Vagina (tissue), 2 donors: ENCODE results near the gene HSF5. TPM values are rescaled to one million over a fixed set of nuclear protein-coding genes. Genes with fewer than 3 reads are reported as not detected.
"Not testable (repeated sequence)": the region's sequence is repeated elsewhere in the genome, so short reads cannot be mapped to it uniquely, and the experiment has no call there.

Experiments used
- DNase-seq, 2 donors: peaks; one replicate each; pipeline ENCODE4 v3.0.0-alpha.2; 2017; ENCODE audit errors: extremely low spot score in 2 of 2
- H3K27ac ChIP-seq: fragments of 200-600 bp; sonication (generic); one replicate; pipeline ENCODE4 v1.5.1; 2019
- H3K27me3 ChIP-seq: fragments of 200-600 bp; sonication (generic); one replicate; pipeline ENCODE4 v1.5.1; 2019
- H3K36me3 ChIP-seq, 2 donors: fragments of 200-600 bp; sonication (generic); one replicate each; pipeline ENCODE4 v1.5.1; 2017 to 2019
- H3K4me1 ChIP-seq: fragments of 200-600 bp; sonication (generic); one replicate; pipeline ENCODE4 v1.5.1; 2019
- H3K4me3 ChIP-seq, 2 donors: fragments of 200-600 bp; sonication (generic); 1 replicate in 1 of 2; 2 replicates in 1 of 2; pipeline ENCODE4 v1.5.1; 2016 to 2019
- H3K9me3 ChIP-seq: fragments of 200-600 bp; sonication (generic); one replicate; pipeline ENCODE4 v1.5.1; 2019
- CTCF ChIP-seq, 3 experiments: fragments of 450-650 bp in 2 of 3; fragments of 200-600 bp in 1 of 3; sonication (generic) in 1 of 3; IDR thresholded peaks; one replicate each; pipeline ENCODE4 v1.5.1; 2017 to 2019; ENCODE audit warnings: antibody characterized with exemption in 3 of 3, mild to moderate bottlenecking in 2 of 3, moderate library complexity in 2 of 3
- POLR2A ChIP-seq, 2 donors: fragments of 450-650 bp; IDR thresholded peaks; one replicate each; pipeline ENCODE4 v1.6.1; 2017; ENCODE audit warnings: antibody characterized with exemption in 2 of 2, mild to moderate bottlenecking in 2 of 2, moderate library complexity in 2 of 2
- POLR2AphosphoS5 ChIP-seq, 2 donors: sonication (generic); formaldehyde crosslinking; IDR thresholded peaks; one replicate each; pipeline ENCODE4 v1.9.0; 2017; ENCODE audit warnings: antibody characterized with exemption in 2 of 2, mild to moderate bottlenecking in 2 of 2, low read depth in 1 of 2; ENCODE audit not compliant: insufficient read depth in 1 of 2
- intact Hi-C: fragments of 100-400 bp; cut with DNase I; formaldehyde crosslinking; loops from one replicate; pipeline ENCODE4 v1.15.1; 2023
- total RNA-seq: library from RNA; depleted of rRNA; stranded (reverse); fragments of >200 nt; gene quantifications from one replicate; pipeline ENCODE4 v1.2.3, GENCODE V29; 2016

Gene HSF5
- total RNA-seq, 1 donor from 2014 or later: 0.25 TPM

GRCh38 chr17:58400826-58401225, 87.4 kb downstream of the HSF5 start:
- Histone ChIP-seq H3K4me1 (no peaks in the 10 kb centered on the region), H3K4me3 (no peak overlapping the region), H3K36me3 (no peaks in the 10 kb centered on the region), H3K9me3 (no peaks in the 10 kb centered on the region), H3K27ac (no peak overlapping the region), H3K27me3 (no peaks in the 10 kb centered on the region)
- TF ChIP-seq CTCF (IDR thresholded peaks at IDR 0.05) (no peak), POLR2A (IDR thresholded peaks at IDR 0.05) (no peak), POLR2AphosphoS5 (IDR thresholded peaks at IDR 0.05; ENCODE audit: insufficient read depth in 1 of 2, low read depth in 1 of 2) (no peak)
- no peak for DNase-seq
- intact Hi-C loops: no loop called here

GRCh38 chr17:58399974-58400373, 88.2 kb downstream of the HSF5 start:
- H3K9me3 ChIP-seq: no peaks in the 10 kb centered on the region
- H3K27ac ChIP-seq: no peak overlapping the region
- no peak for DNase-seq
- H3K27me3 ChIP-seq: no peaks in the 10 kb centered on the region
- no peak overlapping the region for H3K4me3 ChIP-seq
- intact Hi-C loops: no loop called here
- no peaks in the 10 kb centered on the region for H3K36me3 ChIP-seq
- no peak for TF ChIP-seq POLR2AphosphoS5 (IDR thresholded peaks at IDR 0.05; ENCODE audit: insufficient read depth in 1 of 2, low read depth in 1 of 2)
- no peak for TF ChIP-seq CTCF (IDR thresholded peaks at IDR 0.05)
- TF ChIP-seq POLR2A (IDR thresholded peaks at IDR 0.05): no peak
- no peaks in the 10 kb centered on the region for H3K4me1 ChIP-seq

- Histone ChIP-seq H3K27ac (no peak overlapping the region), H3K4me1 (no peaks in the 10 kb centered on the region), H3K27me3 (no peaks in the 10 kb centered on the region), H3K9me3 (no peaks in the 10 kb centered on the region), H3K36me3 (no peaks in the 10 kb centered on the region), H3K4me3 (no peak overlapping the region)
- TF ChIP-seq POLR2A (IDR thresholded peaks at IDR 0.05): no peak
- intact Hi-C loops: no loop called here
- no peak for DNase-seq
Measured at GRCh38 chr17:58398574-58399266, 89.5 kb downstream of the HSF5 start.

- H3K4me3 ChIP-seq, H3K9me3 ChIP-seq, H3K36me3 ChIP-seq, intact Hi-C loops, H3K4me1 ChIP-seq, H3K27me3 ChIP-seq, DNase-seq, H3K27ac ChIP-seq: not testable (repeated sequence)
Measured at GRCh38 chr17:58397421-58397820, 90.8 kb downstream of the HSF5 start.

GRCh38 chr17:58396173-58396572, 92.0 kb downstream of the HSF5 start:
- intact Hi-C loops: no loop called here
- no peak overlapping the region for H3K27ac ChIP-seq
- H3K36me3 ChIP-seq: no peaks in the 10 kb centered on the region
- H3K27me3 ChIP-seq: no peaks in the 10 kb centered on the region
- no peaks in the 10 kb centered on the region for H3K9me3 ChIP-seq
- DNase-seq: no peak
- H3K4me3 ChIP-seq: no peak overlapping the region
- no peaks in the 10 kb centered on the region for H3K4me1 ChIP-seq
- TF ChIP-seq CTCF (IDR thresholded peaks at IDR 0.05): no peak

GRCh38 chr17:58394534-58395223, 93.5 kb downstream of the HSF5 start:
- no peaks in the 10 kb centered on the region for H3K36me3 ChIP-seq
- DNase-seq: no peak
- no peak overlapping the region for H3K4me3 ChIP-seq
- no peak overlapping the region for H3K27ac ChIP-seq
- TF ChIP-seq POLR2AphosphoS5 (IDR thresholded peaks at IDR 0.05; ENCODE audit: insufficient read depth in 1 of 2, low read depth in 1 of 2): no peak
- no peak for TF ChIP-seq CTCF (IDR thresholded peaks at IDR 0.05)
- TF ChIP-seq POLR2A (IDR thresholded peaks at IDR 0.05): no peak
- intact Hi-C loops: no loop called here
- H3K9me3 ChIP-seq: no peaks in the 10 kb centered on the region
- no peaks in the 10 kb centered on the region for H3K4me1 ChIP-seq
- no peaks in the 10 kb centered on the region for H3K27me3 ChIP-seq
